HEK293 (cell line): ENCODE results near the gene TGFB1.
A peak's percentile ranks its signal among the peaks of the same experiment; 100 is the strongest.

Source experiments
- GLI4 ChIP-seq: fragments of 450-650 bp; formaldehyde crosslinking; IDR thresholded peaks from 2 replicates; pipeline ENCODE4 v1.5.1; 2016; ENCODE audit warnings: missing biosample characterization, missing genetic modification characterization
- GLIS1 ChIP-seq: fragments of 450-650 bp; formaldehyde crosslinking; IDR thresholded peaks from 2 replicates; pipeline ENCODE4 v1.5.1; 2016; ENCODE audit warnings: missing biosample characterization, missing genetic modification characterization
- GLIS2 ChIP-seq: fragments of 450-650 bp; formaldehyde crosslinking; IDR thresholded peaks from 2 replicates; pipeline ENCODE4 v1.5.1; 2016; ENCODE audit warnings: missing biosample characterization, missing genetic modification characterization
- KLF10 ChIP-seq: fragments of 450-650 bp; IDR thresholded peaks from 2 replicates; pipeline ENCODE4 v1.5.1; 2018; ENCODE audit warnings: missing biosample characterization, mild to moderate bottlenecking, missing genetic modification characterization
- KLF16 ChIP-seq: fragments of 450-650 bp; formaldehyde crosslinking; IDR thresholded peaks from 2 replicates; pipeline ENCODE4 v1.5.1; 2017; ENCODE audit warnings: missing biosample characterization, missing genetic modification characterization
- KLF8 ChIP-seq: fragments of 450-650 bp; formaldehyde crosslinking; IDR thresholded peaks from 2 replicates; pipeline ENCODE4 v1.5.1; 2016; ENCODE audit warnings: missing biosample characterization, missing genetic modification characterization
- MZF1 ChIP-seq: fragments of 450-650 bp; formaldehyde crosslinking; IDR thresholded peaks from 2 replicates; pipeline ENCODE4 v1.5.1; 2017; ENCODE audit warnings: missing biosample characterization, missing genetic modification characterization, borderline replicate concordance
- PATZ1 ChIP-seq: fragments of 450-650 bp; formaldehyde crosslinking; IDR thresholded peaks from 2 replicates; pipeline ENCODE4 v1.5.1; 2016; ENCODE audit warnings: missing biosample characterization, missing genetic modification characterization
- SCRT1 ChIP-seq: fragments of 450-650 bp; formaldehyde crosslinking; IDR thresholded peaks from 2 replicates; pipeline ENCODE4 v1.5.1; 2016; ENCODE audit warnings: missing biosample characterization, missing genetic modification characterization, borderline replicate concordance
- SP7 ChIP-seq: fragments of 450-650 bp; formaldehyde crosslinking; IDR thresholded peaks from 2 replicates; pipeline ENCODE4 v1.5.1; 2016; ENCODE audit warnings: missing biosample characterization, missing genetic modification characterization
- ZBTB11 ChIP-seq: fragments of 450-650 bp; formaldehyde crosslinking; conservative IDR thresholded peaks from 2 replicates; pipeline ENCODE4 v1.5.1; 2016; ENCODE audit warnings: low read depth, missing biosample characterization, missing genetic modification characterization
- ZBTB48 ChIP-seq: fragments of 450-650 bp; formaldehyde crosslinking; IDR thresholded peaks from 2 replicates; pipeline ENCODE4 v1.5.1; 2016; ENCODE audit warnings: missing biosample characterization, missing genetic modification characterization
- ZBTB7A ChIP-seq: fragments of 450-650 bp; formaldehyde crosslinking; IDR thresholded peaks from 2 replicates; pipeline ENCODE4 v1.5.1; 2016; ENCODE audit warnings: low read depth, missing biosample characterization, missing genetic modification characterization
- ZEB2 ChIP-seq: fragments of 450-650 bp; formaldehyde crosslinking; IDR thresholded peaks from 2 replicates; pipeline ENCODE4 v1.5.1; 2016; ENCODE audit warnings: missing biosample characterization, missing genetic modification characterization
- ZNF169 ChIP-seq: fragments of 450-650 bp; formaldehyde crosslinking; IDR thresholded peaks from 2 replicates; pipeline ENCODE4 v1.5.1; 2016; ENCODE audit warnings: missing biosample characterization, missing genetic modification characterization
- ZNF239 ChIP-seq: fragments of 450-650 bp; formaldehyde crosslinking; IDR thresholded peaks from 2 replicates; pipeline ENCODE4 v1.5.1; 2016; ENCODE audit warnings: missing biosample characterization, missing genetic modification characterization
- ZNF473 ChIP-seq: fragments of 450-650 bp; formaldehyde crosslinking; IDR thresholded peaks from 2 replicates; pipeline ENCODE4 v1.5.1; 2017; ENCODE audit warnings: missing biosample characterization, missing genetic modification characterization
- ZNF488 ChIP-seq: fragments of 450-650 bp; formaldehyde crosslinking; IDR thresholded peaks from 2 replicates; pipeline ENCODE4 v1.5.1; 2016; ENCODE audit warnings: missing biosample characterization, missing genetic modification characterization
- ZNF501 ChIP-seq: fragments of 450-650 bp; formaldehyde crosslinking; IDR thresholded peaks from 2 replicates; pipeline ENCODE4 v1.5.1; 2016; ENCODE audit warnings: missing biosample characterization, missing genetic modification characterization
- ZNF518A ChIP-seq: fragments of 450-650 bp; formaldehyde crosslinking; conservative IDR thresholded peaks from 2 replicates; pipeline ENCODE4 v1.5.1; 2016; ENCODE audit warnings: low read depth, missing biosample characterization, missing genetic modification characterization
- ZNF530 ChIP-seq: fragments of 450-650 bp; formaldehyde crosslinking; IDR thresholded peaks from 2 replicates; pipeline ENCODE4 v1.5.1; 2016; ENCODE audit warnings: low read depth, missing biosample characterization, missing genetic modification characterization
- ZNF555 ChIP-seq: fragments of 450-650 bp; formaldehyde crosslinking; conservative IDR thresholded peaks from 2 replicates; pipeline ENCODE4 v1.5.1; 2017; ENCODE audit warnings: missing biosample characterization, mild to moderate bottlenecking, missing genetic modification characterization, inconsistent platforms
- ZNF558 ChIP-seq: fragments of 450-650 bp; formaldehyde crosslinking; IDR thresholded peaks from 2 replicates; pipeline ENCODE4 v1.5.1; 2016; ENCODE audit warnings: missing biosample characterization, missing genetic modification characterization
- ZNF600 ChIP-seq: fragments of 450-650 bp; formaldehyde crosslinking; IDR thresholded peaks from 2 replicates; pipeline ENCODE4 v1.5.1; 2016; ENCODE audit warnings: missing biosample characterization, missing genetic modification characterization
- ZNF670 ChIP-seq: fragments of 450-650 bp; formaldehyde crosslinking; IDR thresholded peaks from 2 replicates; pipeline ENCODE4 v1.5.1; 2016; ENCODE audit warnings: missing biosample characterization, missing genetic modification characterization, low read depth
- ZNF76 ChIP-seq: fragments of 450-650 bp; formaldehyde crosslinking; IDR thresholded peaks from 2 replicates; pipeline ENCODE4; 2016; ENCODE audit warnings: low read depth, missing biosample characterization, missing genetic modification characterization, borderline replicate concordance
- ZNF830 ChIP-seq: fragments of 450-650 bp; IDR thresholded peaks from 2 replicates; pipeline ENCODE4 v1.5.0; 2018; ENCODE audit warnings: missing biosample characterization, missing genetic modification characterization, low read depth, mild to moderate bottlenecking, moderate library complexity
- ZSCAN16 ChIP-seq: fragments of 450-650 bp; formaldehyde crosslinking; IDR thresholded peaks from 2 replicates; pipeline ENCODE4 v1.5.1; 2016; ENCODE audit warnings: missing biosample characterization, missing genetic modification characterization
- ZSCAN30 ChIP-seq: fragments of 450-650 bp; IDR thresholded peaks from 2 replicates; pipeline ENCODE4 v1.5.1; 2018; ENCODE audit warnings: missing biosample characterization, mild to moderate bottlenecking, missing genetic modification characterization, moderate library complexity

TGFB1 gene

GRCh38 chr19:41308450-41309179 is 45.1 kb downstream of the TGFB1 start (continued):
- no peak for TF ChIP-seq ZNF518A (tag by site-specific recombination)
- TF ChIP-seq ZNF558 (tag by site-specific recombination), result 0 out of 2 replicates have a peak, but pooled peaks have one; percentile 15
- 0 out of 2 replicates have a peak, but pooled peaks have one; percentile 25 for TF ChIP-seq ZSCAN30 (tag by site-specific recombination)
- peak; percentile 97 for TF ChIP-seq ZBTB48 (tag by site-specific recombination)
- TF ChIP-seq ZNF600 (tag by site-specific recombination), result peak; percentile 87; the same call in 1 of the 2 replicates
- no peak for TF ChIP-seq KLF10 (tag by site-specific recombination)
- TF ChIP-seq MZF1 (tag by site-specific recombination), result peak; percentile 83
- 0 out of 2 replicates have a peak, but pooled peaks have one; percentile 65 for TF ChIP-seq ZNF501 (tag by site-specific recombination)
- no peak for TF ChIP-seq ZNF169
- no peak for TF ChIP-seq ZNF488 (tag by site-specific recombination)
- peak; percentile 51; the same call in 1 of the 2 replicates for TF ChIP-seq ZBTB11 (tag by site-specific recombination)
- TF ChIP-seq SP7 (tag by site-specific recombination), result peak; percentile 67; the same call in 1 of the 2 replicates
- no peak for TF ChIP-seq KLF16 (tag by site-specific recombination)
- TF ChIP-seq ZNF830 (tag by site-specific recombination), result no peak
- peak; percentile 47; the same call in 1 of the 2 replicates for TF ChIP-seq PATZ1 (tag by site-specific recombination)
- TF ChIP-seq ZNF530 (tag by site-specific recombination), result no peak
- TF ChIP-seq ZBTB7A (tag by site-specific recombination), result no peak
- TF ChIP-seq ZEB2, result 0 out of 2 replicates have a peak, but pooled peaks have one; percentile 13
- no peak; the same call in none of the 2 replicates for TF ChIP-seq KLF8
- TF ChIP-seq GLIS1 (tag by site-specific recombination), result peak; percentile 19; the same call in 1 of the 2 replicates
- no peak for TF ChIP-seq ZNF473
- no peak for TF ChIP-seq ZNF555 (tag by site-specific recombination)
- TF ChIP-seq SCRT1 (tag by site-specific recombination), result no peak
- TF ChIP-seq ZNF239 (tag by site-specific recombination), result no peak
- no peak for TF ChIP-seq ZSCAN16 (tag by site-specific recombination)
- no peak for TF ChIP-seq GLIS2 (tag by site-specific recombination)
- no peak for TF ChIP-seq GLI4 (tag by site-specific recombination)
- TF ChIP-seq ZNF76 (tag by site-specific recombination), result no peak
- TF ChIP-seq ZNF670 (tag by site-specific recombination), result no peak
